ENCODE data around the gene PANK4. TPM values are rescaled to one million over a fixed set of nuclear protein-coding genes. Genes with fewer than 3 reads are reported as not detected.

PANK4 gene
- total and polyA plus RNA-seq, 10 of the 15 experiments (the other 5 are each of a cell fraction or from before 2014, with no cell fraction given): 0.35 to 38.0 (median 18.6) TPM

DNA sequence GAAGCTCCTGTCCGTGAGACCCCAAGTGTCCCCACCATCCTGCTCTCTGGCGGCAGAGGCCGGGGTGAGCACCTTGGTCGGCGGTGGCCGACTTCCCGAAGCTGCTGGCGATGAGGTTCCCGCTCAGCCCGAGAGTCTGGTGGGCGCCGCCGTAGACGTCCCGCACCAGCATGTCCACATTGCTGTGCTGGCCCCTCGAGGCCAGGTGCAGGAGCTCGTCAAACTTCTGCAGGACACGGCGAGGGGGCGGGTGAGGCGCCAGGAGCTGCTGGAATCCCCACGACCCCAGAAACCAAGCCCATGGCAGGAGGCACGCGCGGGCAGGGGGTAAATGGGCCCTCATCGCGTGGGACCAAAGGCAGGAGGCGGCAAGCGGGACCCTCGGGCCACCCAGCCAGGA, 6.7 kb downstream of the PANK4 start:
- POLR2A ChIA-PET: interaction anchor here (0.8 kb wide), 1 partner anchor 105 kb away, joined by 3 read pairs; no protein-coding TSS in a partner anchor
- RAD21 ChIA-PET (ENCODE audit: unreplicated experiment): no interaction called here
- H3K79me2 ChIP-seq (ENCODE audit: control insufficient read depth, insufficient read depth, low read length): peaks cover 23% of the 10 kb centered on the region

More for the DNA sequence above, 6.7 kb downstream of the PANK4 start:
- H3K4me2 ChIP-seq (ENCODE audit: control insufficient read depth, insufficient read depth): no peak overlapping the region
- WGBS (ENCODE audit: insufficient coverage, insufficient replicate concordance, low lambda C conversion rate, missing lambda C conversion rate): 99% methylated on average over 24 of the region's 30 CpGs
- peaks cover 6% of the 10 kb centered on the region for H3K4me1 ChIP-seq (ENCODE audit: control insufficient read depth, insufficient read depth, low read length)
- H3K27ac ChIP-seq (ENCODE audit: control insufficient read depth, insufficient read depth): no peak overlapping the region
- no peak overlapping the region for H2AFZ ChIP-seq (ENCODE audit: control insufficient read depth, low read depth, low read length)
- peaks cover 3% of the 10 kb centered on the region; the same call in 1 of the 2 replicates for H4K20me1 ChIP-seq (ENCODE audit: control insufficient read depth, insufficient read depth)
- no peak overlapping the region for H3K9ac ChIP-seq (ENCODE audit: control insufficient read depth, insufficient read depth, low read length)
- SMC1A ChIA-PET (ENCODE audit: uncharacterized antibody, unreplicated experiment): no interaction called here
- intact Hi-C loops (cut with micrococcal nuclease; ENCODE audit: unreplicated experiment): no loop called here
- FAIRE-seq (no peak), DNase-seq (ENCODE audit: low read depth, low spot score) (no peak), ATAC-seq (no peak)
- in situ Hi-C loops (cut with MboI): loop anchor here (10.0 kb wide), 1 partner anchor 315 kb away; no protein-coding TSS in a partner anchor
- H3K9me3 ChIP-seq (replicated peaks; ENCODE audit: control insufficient read depth, insufficient read depth, low read length): no peaks in the 10 kb centered on the region
- 0 out of 2 replicates have a peak, but pooled peaks have one; percentile 3 for TF ChIP-seq POLR2A (IDR thresholded peaks at IDR 0.05; ENCODE audit: low read depth, low read length)
- TF ChIP-seq, protein P1, sequence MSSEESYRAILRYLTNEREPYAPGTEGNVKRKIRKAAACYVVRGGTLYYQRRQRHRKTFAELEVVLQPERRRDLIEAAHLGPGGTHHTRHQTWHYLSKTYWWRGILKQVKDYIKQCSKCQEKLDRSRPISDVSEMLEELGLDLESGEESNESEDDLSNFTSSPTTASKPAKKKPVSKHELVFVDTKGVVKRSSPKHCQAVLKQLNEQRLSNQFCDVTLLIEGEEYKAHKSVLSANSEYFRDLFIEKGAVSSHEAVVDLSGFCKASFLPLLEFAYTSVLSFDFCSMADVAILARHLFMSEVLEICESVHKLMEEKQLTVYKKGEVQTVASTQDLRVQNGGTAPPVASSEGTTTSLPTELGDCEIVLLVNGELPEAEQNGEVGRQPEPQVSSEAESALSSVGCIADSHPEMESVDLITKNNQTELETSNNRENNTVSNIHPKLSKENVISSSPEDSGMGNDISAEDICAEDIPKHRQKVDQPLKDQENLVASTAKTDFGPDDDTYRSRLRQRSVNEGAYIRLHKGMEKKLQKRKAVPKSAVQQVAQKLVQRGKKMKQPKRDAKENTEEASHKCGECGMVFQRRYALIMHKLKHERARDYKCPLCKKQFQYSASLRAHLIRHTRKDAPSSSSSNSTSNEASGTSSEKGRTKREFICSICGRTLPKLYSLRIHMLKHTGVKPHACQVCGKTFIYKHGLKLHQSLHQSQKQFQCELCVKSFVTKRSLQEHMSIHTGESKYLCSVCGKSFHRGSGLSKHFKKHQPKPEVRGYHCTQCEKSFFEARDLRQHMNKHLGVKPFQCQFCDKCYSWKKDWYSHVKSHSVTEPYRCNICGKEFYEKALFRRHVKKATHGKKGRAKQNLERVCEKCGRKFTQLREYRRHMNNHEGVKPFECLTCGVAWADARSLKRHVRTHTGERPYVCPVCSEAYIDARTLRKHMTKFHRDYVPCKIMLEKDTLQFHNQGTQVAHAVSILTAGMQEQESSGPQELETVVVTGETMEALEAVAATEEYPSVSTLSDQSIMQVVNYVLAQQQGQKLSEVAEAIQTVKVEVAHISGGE (CRISPR knock-in tag; IDR thresholded peaks at IDR 0.05): no peak
- no TSS peak for BruUV-seq (replicated peaks)
- CTCF ChIA-PET: interaction anchor here (0.8 kb wide), 1 partner anchor 20 kb away, joined by 3 read pairs; no protein-coding TSS in a partner anchor
- H3K4me3 ChIP-seq: no peak overlapping the region
- no peaks in the 10 kb centered on the region for H3K27me3 ChIP-seq (replicated peaks in 1 of 2; ENCODE audit: control insufficient read depth in 2 of 2, insufficient read depth in 2 of 2, low read length in 1 of 2)
- H3K36me3 ChIP-seq (ENCODE audit: control insufficient read depth in 2 of 2, insufficient read depth in 2 of 2, low read length in 1 of 2): peaks cover 8 to 49% of the 10 kb centered on the region in 2 experiments; a peak in 3 of 4 replicates

Data from GM12878 (cell line).